Epithelial cell of esophagus (primary cell): ENCODE data around the gene CCDC154.

Source experiments
- DNase-seq: peaks from one replicate; pipeline ENCODE4 v3.0.0; 2010; ENCODE audit warnings: low read depth
- H3K4me3 ChIP-seq: 2 replicates; pipeline ENCODE4 v1.5.1; 2011; ENCODE audit warnings: mild to moderate bottlenecking, low read length, control low read depth
- CTCF ChIP-seq: IDR thresholded peaks from 2 replicates; pipeline ENCODE4 v1.5.1; 2011; ENCODE audit warnings: low read depth, mild to moderate bottlenecking, low read length, control low read depth, inconsistent platforms; ENCODE audit not compliant: insufficient read depth; ENCODE audit errors: missing control alignments

Gene CCDC154

DNA sequence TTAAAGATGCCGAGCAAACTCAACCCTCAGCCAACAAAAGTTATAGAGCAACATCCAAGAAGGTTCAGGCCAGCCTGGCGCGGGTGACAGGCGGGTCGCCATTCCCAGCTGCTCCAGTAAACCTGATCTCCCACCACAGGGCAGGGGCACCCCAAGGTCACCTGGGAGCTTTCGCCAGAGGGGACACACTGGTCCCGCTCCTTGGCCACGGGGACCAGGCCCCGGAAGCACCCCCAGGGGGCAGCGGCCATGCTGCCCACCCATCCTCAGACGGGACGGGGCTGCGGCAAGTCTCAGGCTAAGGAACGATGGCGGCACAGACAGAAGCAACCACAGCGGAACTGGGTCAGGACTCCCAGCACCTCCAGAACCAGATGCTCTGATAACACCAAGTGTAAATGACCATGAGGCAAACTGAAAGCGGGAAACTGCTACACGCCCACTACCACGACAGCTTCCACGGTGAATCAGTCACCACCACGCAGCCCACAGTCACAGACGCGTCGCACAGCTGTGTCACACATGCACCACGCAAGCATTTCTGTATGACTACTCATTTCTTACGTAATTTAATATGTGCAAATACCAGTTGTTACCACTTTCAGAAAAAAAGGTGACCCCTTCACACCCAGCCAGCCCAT lies 14.1 kb upstream of the CCDC154 start:
- DNase-seq: no peak
- H3K4me3 ChIP-seq: no peak overlapping the region
- TF ChIP-seq CTCF: no peak

DNA sequence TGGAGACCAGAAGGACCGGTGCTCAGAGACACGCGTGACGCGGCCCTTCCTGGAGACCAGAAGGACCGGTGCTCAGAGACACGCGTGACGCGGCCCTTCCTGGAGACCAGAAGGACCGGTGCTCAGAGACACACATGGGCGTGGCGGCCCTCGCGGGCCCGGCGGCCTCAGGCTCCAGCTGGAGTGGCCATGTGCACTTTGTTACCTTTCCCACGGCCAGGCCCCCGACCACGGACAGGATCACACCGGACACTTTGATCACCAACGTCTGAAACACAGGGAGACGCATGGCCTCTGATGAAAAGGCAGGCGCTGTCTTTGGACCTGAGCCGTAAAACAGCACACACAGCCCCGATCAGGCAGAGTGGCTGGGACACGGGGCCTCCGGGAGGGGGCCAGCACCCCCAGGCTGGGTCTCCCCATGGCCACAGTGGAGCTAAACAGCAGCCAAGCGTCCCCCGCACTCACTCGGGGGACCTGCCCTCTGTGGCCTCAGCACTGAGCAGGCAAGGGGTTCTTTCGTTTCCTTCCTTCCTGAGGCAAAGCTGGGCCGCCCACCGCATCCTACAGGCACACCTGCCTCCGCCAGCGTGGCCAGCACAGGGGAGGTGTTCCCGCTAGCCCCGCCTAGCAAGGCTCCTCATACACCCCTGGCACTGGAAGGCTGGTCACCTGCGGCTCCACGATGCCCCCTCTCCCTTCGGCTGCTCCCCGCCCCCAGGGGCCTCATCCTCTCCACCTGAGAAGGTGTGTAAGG lies 13.3 kb upstream of the CCDC154 start:
- H3K4me3 ChIP-seq: no peak overlapping the region
- TF ChIP-seq CTCF: no peak
- DNase-seq: no peak

DNA sequence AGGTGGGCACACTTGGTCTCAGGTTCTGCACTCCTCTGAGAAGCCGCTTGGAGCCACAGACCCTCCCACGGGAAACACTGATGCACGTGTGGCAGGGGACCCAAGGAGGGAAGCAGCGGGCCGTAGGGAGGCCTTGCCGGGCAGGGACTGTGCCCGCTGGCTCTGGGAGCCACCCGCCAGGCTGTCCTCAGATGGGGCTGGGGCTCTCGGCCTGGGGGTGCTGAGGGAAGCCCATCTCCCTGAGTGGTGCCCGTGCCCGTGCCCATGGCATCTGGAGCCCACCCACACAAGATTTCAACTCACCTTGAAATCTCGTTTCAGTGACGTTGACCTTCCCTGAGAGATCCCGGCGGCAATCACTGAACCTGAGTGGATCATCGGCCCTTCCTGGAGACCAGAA lies 12.6 kb upstream of the CCDC154 start:
- no peak for TF ChIP-seq CTCF
- H3K4me3 ChIP-seq: no peak overlapping the region
- DNase-seq: no peak

DNA sequence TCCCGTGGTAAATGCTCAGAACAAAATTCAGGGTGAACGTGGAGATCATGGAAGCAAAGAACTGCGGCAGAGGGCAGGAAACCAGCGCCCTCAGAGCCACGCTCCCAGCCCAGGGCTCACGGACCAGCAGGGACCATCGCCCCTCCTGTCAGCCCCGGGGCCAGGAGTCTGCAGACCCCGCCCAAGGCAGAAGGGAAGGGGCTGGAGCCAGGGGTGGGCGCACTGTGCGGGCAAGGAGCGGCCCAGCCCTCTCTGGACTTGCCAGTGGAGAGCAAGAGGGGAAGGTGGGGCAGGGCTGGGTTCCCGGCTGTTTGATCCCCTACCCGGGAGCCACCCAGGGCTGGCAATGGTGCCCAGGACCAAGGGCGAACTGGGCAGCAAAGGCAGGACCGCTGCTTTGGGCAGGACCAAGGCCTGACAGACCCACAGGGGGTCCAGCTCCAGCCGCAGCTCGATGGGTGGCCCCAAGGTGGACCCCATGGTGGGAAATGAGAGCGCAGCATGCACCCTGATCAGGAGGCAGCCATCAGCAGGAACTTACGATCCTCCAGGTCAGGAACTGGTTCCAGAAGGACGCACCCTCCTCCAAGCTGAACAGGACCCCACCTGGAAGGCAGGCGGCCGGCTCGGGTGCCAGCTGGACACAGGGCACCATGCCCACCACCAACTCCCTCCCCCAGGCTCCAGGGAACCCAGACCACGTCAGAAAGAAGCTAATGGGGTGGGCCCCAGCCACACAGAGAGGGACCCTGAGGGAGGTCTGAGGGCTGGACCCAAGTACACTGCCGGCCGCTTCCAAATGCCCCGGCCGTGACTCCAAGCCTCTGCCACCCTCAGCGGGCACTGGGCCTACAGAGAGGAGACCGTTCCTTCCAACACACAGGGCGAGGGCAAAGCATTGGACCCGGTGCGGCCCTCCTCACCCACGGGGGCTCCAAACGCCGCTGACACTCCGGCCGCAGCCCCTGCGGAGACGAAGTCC lies 11.1 kb upstream of the CCDC154 start:
- no peak for TF ChIP-seq CTCF
- no peak for DNase-seq
- no peak overlapping the region for H3K4me3 ChIP-seq

- TF ChIP-seq CTCF: no peak
- no peak overlapping the region for H3K4me3 ChIP-seq
- no peak for DNase-seq
Observed at GRCh38 chr16:1454561-1454960, 10.2 kb upstream of the CCDC154 start.

GRCh38 chr16:1453316-1453715 lies 9.0 kb upstream of the CCDC154 start:
- no peak for TF ChIP-seq CTCF
- H3K4me3 ChIP-seq: no peak overlapping the region
- no peak for DNase-seq
